GM19043 (cell line): ENCODE results near the gene ENOSF1.
"Not testable (repeated sequence)": the region's sequence is repeated elsewhere in the genome, so short reads cannot be mapped to it uniquely, and the experiment has no call there.

Experiments used
- ATAC-seq: cut with Tn5 transposase; IDR thresholded peaks from one replicate; pipeline ENCODE4 v1.9.1; 2021; ENCODE audit warnings: low read depth; ENCODE audit not compliant: unreplicated experiment

The ENOSF1 gene

GRCh38 chr18:709771-710170 lies 2.7 kb downstream of the ENOSF1 start:
- ATAC-seq: no peak

- ATAC-seq: no peak
These were observed 4.3 kb downstream of the ENOSF1 start for GRCh38 chr18:708096-708495.

- no peak for ATAC-seq
These were observed 6.0 kb downstream of the ENOSF1 start for GRCh38 chr18:706405-706804.

GRCh38 chr18:703213-703967 lies 9.0 kb downstream of the ENOSF1 start:
- ATAC-seq: no peak

GRCh38 chr18:697800-698199 lies 14.6 kb downstream of the ENOSF1 start:
- no peak for ATAC-seq

- ATAC-seq: no peak
These were observed 15.4 kb downstream of the ENOSF1 start for GRCh38 chr18:697012-697411.

GRCh38 chr18:693466-694187 lies 18.8 kb downstream of the ENOSF1 start:
- no peak for ATAC-seq

- ATAC-seq: no peak
These were observed 19.6 kb downstream of the ENOSF1 start for GRCh38 chr18:692824-693223.

GRCh38 chr18:688323-688722 lies 24.1 kb downstream of the ENOSF1 start:
- ATAC-seq: no peak

- ATAC-seq: no peak
These were observed 25.9 kb downstream of the ENOSF1 start for GRCh38 chr18:686339-687111.

GRCh38 chr18:685438-685837 lies 27.0 kb downstream of the ENOSF1 start:
- ATAC-seq: no peak

- no peak for ATAC-seq
These were observed 28.9 kb downstream of the ENOSF1 start for GRCh38 chr18:683531-683930.

GRCh38 chr18:682833-683232 lies 29.6 kb downstream of the ENOSF1 start:
- ATAC-seq: no peak

- ATAC-seq: not testable (repeated sequence)
These were observed 30.0 kb downstream of the ENOSF1 start for GRCh38 chr18:682416-682815.

GRCh38 chr18:681985-682384 lies 30.4 kb downstream of the ENOSF1 start:
- no peak for ATAC-seq

- no peak for ATAC-seq
These were observed 32.0 kb downstream of the ENOSF1 start for GRCh38 chr18:680392-680791.

- no peak for ATAC-seq
These were observed 32.9 kb downstream of the ENOSF1 start for GRCh38 chr18:679516-679915.

- ATAC-seq: no peak
These were observed 33.8 kb downstream of the ENOSF1 start for GRCh38 chr18:678482-679182.

GRCh38 chr18:677951-678381 lies 34.5 kb downstream of the ENOSF1 start:
- ATAC-seq: no peak

GRCh38 chr18:677145-677544 lies 35.3 kb downstream of the ENOSF1 start:
- no peak for ATAC-seq

- ATAC-seq: no peak
These were observed 35.7 kb downstream of the ENOSF1 start for GRCh38 chr18:676736-677135.
